Measurements from ENCODE around the gene MUCL1.
"Not testable (repeated sequence)": the region's sequence is repeated elsewhere in the genome, so short reads cannot be mapped to it uniquely, and the experiment has no call there.

The MUCL1 gene

DNA sequence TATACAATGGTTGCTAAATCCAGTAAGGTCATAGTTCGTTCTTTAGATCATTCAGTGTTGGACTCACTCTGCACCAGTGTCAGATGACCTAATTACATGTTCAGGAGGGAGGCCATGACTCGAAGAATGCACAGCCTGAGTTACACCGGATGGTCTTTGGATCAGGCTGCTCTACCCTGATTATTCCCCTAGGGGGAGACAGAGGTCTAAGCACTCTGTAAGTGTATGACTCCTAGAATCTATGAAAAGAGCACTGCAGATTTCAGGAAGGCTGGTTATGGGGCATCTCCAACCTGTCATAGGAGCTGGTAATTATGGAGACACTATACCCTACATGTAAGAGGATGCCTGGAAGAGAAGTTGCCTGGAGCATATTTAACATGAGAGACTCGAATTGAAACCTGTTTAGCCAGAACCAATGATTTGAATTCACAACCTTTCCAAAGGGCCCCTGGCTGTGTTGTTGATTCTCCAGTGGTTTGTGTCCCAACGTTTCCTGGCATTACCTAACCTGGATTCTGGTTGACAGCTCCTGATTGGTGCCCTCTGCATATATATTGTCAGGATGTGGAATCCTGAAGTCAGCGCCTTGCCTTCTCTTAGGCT is at the start of gene MUCL1:
TSS of gene MUCL1 (plus strand) at position 584 of the 606 bp plus-strand sequence. CDS start 67 bp downstream, outside the sequence.
- intact Hi-C loops (cut with DNase I): loop anchor here (1.0 kb wide), 1 partner anchor 104 kb away; no protein-coding TSS in a partner anchor
- peak in 3 of 10 donors; percentile 20 to 44 (median 22) for DNase-seq

DNA sequence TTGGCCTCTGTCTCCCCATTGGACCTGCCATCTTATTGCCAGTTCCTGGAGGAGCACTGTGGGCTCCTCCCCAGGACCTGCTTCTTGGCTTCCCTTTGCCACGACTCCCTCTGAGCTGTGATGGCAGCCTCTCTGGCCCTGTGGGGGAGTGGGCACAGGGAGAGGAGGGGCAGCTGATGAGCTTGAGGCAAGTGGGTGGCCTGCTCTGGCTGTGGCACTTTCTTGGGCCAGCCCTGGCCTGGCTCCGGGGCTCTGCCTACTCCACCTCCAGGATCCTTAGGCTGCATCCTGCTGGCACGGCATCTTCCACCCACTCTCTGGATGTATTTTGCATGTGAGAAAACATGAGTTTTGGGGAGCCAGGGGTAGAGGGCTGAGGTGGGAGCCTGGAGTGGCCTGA is 32.6 kb upstream of the MUCL1 start:
- intact Hi-C loops (cut with DNase I): no loop called here
- peak in 1 of 10 donors; percentile 78 for DNase-seq

DNA sequence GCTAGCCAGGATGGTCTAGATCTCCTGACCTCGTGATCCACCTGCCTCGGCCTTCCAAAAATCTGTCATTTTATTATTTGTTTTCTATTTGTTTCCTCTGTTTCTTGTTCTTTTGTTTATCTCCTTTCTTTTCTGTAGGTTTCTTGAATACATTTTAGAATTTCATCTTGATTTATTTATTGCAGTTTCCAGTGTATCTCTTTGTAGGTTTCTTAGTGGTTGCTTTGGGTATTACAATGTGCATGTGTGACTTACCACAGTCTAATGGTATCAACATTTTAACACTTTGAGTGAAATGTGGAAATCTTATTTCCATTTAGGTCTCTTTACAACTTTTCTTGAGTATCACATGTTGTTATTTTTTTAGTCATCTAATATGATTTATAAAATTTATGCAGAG is 29.9 kb upstream of the MUCL1 start:
- DNase-seq: no peak
- intact Hi-C loops (cut with DNase I): no loop called here

DNA sequence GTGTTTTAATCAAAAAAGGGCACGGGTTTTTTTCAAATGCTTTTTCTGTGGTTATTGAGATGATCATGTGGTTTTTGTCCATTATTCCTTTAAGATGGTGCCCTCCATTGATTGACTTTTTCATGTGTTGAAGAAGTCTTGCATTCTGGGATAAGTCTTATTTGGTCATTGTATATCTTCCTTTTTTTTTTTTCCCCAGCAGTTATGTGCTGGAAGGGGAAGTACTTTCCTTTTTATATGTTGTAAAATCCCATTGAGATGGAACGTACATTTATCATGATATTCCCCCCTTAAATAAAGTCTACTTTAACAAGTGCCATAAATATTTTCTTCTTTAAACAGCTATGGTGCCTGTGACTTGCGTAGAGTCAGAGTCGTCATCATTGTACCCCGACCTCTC is 24.8 kb upstream of the MUCL1 start:
- no peak for DNase-seq
- intact Hi-C loops (cut with DNase I): no loop called here

DNA sequence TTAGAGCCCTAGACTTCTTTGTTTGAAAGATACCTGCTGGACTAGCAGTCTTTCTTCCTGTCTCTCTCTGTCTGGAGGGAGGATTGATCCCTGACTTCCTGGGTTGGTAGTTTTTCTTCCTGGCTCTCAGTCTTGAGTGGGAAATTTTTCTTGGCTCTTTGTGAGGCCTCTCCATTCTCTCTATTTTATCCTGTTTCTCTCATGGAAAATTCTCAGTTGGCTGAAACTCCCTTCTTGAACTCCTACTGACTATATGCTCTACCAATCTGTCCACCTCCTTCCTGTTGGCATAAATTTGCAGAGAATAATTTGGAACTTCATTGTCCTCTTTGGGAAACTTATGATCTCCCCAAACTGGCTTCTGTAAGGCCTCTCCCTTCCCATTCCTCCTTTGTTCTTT is 24.1 kb upstream of the MUCL1 start:
- DNase-seq: no peak
- intact Hi-C loops (cut with DNase I): no loop called here

DNA sequence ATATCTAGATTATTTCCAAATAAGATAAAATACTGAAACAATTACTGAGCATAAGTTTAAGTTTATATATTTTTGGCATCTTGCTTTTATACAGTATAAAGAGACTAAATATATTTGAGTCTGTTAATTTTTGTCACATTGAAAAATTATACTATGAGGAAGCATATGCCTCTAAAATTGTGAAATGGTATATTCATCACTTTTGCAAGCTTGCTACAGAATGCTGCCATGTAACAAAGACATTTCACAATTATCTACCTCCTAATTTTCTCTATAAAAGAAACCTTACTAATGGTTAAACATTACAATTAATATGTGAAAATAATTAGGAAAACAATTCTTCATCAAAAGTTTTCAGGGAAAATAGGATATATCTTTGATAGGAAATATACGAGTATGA is 22.7 kb upstream of the MUCL1 start:
- no peak for DNase-seq
- intact Hi-C loops (cut with DNase I): no loop called here

GRCh38 chr12:54840244-54840865 is 14.0 kb upstream of the MUCL1 start:
- no peak for DNase-seq
- intact Hi-C loops (cut with DNase I): no loop called here

- no peak for DNase-seq
- intact Hi-C loops (cut with DNase I): no loop called here
Measured at GRCh38 chr12:54857406-54857805, 3.1 kb downstream of the MUCL1 start.

DNA sequence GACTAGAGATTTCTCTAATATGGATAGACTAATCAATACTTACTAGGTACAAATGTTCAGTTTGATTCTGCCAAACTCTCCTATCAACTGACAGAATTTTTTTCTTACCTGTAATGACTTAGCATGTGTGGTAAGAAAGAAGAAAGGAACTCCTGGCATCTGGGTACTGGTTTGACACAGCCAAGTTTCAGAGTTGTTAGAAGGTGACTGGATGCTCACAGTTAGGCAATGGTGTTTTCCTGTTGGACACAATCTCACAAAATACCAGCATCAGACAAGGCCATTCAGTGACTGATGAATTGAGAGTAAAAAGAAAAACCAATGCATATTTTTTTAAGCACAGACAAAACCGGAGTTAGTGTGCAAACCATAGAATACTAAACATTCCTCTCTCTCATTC is 4.2 kb downstream of the MUCL1 start:
- no peak for DNase-seq
- intact Hi-C loops (cut with DNase I): no loop called here

DNA sequence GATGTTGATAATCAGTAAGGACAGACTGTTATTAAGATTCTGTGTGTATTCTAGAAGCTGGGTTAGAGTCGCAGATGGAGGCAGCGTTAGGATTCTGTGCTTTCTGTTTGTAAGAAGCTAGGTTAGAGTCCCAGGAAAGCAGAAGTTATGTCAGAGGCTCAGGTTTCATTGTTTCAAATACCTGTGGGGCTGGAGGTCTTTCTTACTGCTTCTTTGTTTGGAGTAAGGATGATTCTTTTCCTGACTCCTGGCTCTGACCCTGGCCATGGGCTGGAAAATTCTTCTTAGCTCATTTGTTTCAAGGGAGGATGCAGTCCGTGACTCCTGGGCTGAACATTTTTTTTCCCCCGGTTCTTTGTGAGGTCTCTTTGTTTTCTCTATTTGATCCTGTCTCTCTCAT is 5.2 kb downstream of the MUCL1 start:
- DNase-seq: no peak
- intact Hi-C loops (cut with DNase I): no loop called here

GRCh38 chr12:54861927-54862326 is 7.6 kb downstream of the MUCL1 start:
- intact Hi-C loops (cut with DNase I): no loop called here
- DNase-seq: no peak

GRCh38 chr12:54863948-54864618 is 9.8 kb downstream of the MUCL1 start:
- DNase-seq: no peak
- intact Hi-C loops (cut with DNase I): no loop called here

GRCh38 chr12:54865683-54866324 is 11.5 kb downstream of the MUCL1 start:
- DNase-seq: no peak
- intact Hi-C loops (cut with DNase I): no loop called here

GRCh38 chr12:54868690-54869089 is 14.4 kb downstream of the MUCL1 start:
- intact Hi-C loops (cut with DNase I): no loop called here
- DNase-seq: no peak

GRCh38 chr12:54870048-54870447 is 15.7 kb downstream of the MUCL1 start:
- DNase-seq: no peak
- intact Hi-C loops (cut with DNase I): no loop called here

DNA sequence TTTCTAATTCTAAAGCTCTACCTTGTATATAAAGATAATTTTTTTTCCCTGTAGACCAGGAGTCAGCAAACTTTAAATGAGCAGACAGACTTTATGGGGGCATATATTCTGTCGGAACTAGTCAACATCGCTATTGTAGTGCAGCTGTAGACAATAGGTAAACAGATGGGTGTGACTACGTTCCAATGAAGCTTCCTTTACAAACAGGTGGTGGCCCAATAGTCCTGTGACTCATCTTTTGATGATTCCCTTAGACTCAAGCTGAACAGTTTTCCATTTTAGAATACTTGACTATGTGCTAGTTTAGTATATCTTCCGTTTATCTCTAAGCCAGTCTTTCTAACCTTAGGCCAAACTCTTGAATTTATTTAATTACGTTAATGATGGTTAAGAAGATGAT is 16.3 kb downstream of the MUCL1 start:
- intact Hi-C loops (cut with DNase I): no loop called here
- DNase-seq: no peak

GRCh38 chr12:54879150-54879549 is 24.8 kb downstream of the MUCL1 start:
- no peak for DNase-seq
- intact Hi-C loops (cut with DNase I): no loop called here

- intact Hi-C loops (cut with DNase I): no loop called here
- no peak for DNase-seq
Measured at GRCh38 chr12:54879579-54879978, 25.3 kb downstream of the MUCL1 start.

- intact Hi-C loops (cut with DNase I): no loop called here
- DNase-seq: no peak
Measured at GRCh38 chr12:54882079-54882478, 27.8 kb downstream of the MUCL1 start.

DNA sequence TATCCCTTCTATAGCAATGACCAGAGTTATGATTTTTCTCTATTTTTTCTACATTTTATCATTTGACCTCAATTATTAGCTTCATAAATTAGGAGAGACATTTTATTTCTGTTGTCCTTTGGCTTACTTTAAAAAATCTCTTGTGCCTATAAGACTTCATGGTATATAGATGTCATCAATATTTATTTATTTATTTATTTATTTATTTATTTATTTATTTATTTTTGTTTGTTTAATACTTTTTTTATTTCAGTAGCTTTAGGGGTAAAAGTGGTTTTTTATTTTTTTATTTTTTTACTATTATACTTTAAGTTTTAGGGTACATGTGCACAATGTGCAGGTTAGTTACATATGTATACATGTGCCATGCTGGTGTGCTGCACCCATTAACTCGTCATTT is 28.3 kb downstream of the MUCL1 start:
- intact Hi-C loops (cut with DNase I); DNase-seq: not testable (repeated sequence)

GRCh38 chr12:54888428-54888827 is 34.1 kb downstream of the MUCL1 start:
- intact Hi-C loops (cut with DNase I): not testable (repeated sequence)
- DNase-seq: peak in 2 of 10 donors; percentile 42 to 66
